Erythroblast (primary cell): ENCODE data around the gene LARP4.

ENCODE experiments used
- GATA1 ChIP-seq: IDR thresholded peaks from 2 replicates; pipeline ENCODE4 v1.6.1; 2011; ENCODE audit warnings: low read depth, mild to moderate bottlenecking, control low read depth, low read length, moderate library complexity
- POLR2A ChIP-seq: IDR thresholded peaks from 2 replicates; pipeline ENCODE4 v1.6.1; 2011; ENCODE audit warnings: mild to moderate bottlenecking, low read length

DNA sequence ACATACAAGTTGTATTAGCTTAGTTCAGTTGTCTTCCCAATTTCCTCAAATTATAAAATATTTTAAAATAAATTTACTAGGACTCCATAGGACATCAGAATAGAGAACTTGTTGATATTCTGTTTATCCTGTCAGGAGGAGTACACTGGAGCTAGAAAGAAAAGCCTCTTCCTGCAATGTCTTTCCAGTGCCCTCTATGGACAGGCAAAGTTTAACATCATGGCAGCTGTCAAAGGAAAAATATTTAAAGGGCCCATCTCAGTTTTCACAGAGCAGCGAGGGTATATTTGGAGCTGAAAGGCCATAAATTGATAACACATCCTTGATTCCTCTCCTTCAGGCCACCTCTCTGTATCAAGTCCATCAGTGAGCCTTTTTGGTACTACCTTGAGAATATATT is 123.1 kb downstream of the LARP4 start:
- no peak for TF ChIP-seq POLR2A
- TF ChIP-seq GATA1: no peak
